CD14-positive monocyte (primary cell): ENCODE measurements around the gene XPOT. TPM values are rescaled to one million over a fixed set of nuclear protein-coding genes. Genes with fewer than 3 reads are reported as not detected.

Experiments used
- DNase-seq, 3 donors: peaks; one replicate each; pipeline ENCODE4 v3.0.0-alpha.2; 2011 to 2022
- H2AFZ ChIP-seq: 2 replicates; pipeline ENCODE4 v1.6.0; 2012; ENCODE audit warnings: mild to moderate bottlenecking, low read depth, low read length, inconsistent platforms; ENCODE audit not compliant: insufficient read depth, poor library complexity, severe bottlenecking
- H3K27ac ChIP-seq, 2 donors: 1 replicate in 1 of 2; 2 replicates in 1 of 2; pipeline ENCODE4 v1.5.1; 2012 to 2013; ENCODE audit warnings: low read length in 2 of 2, control low read depth in 1 of 2, inconsistent platforms in 1 of 2, low read depth in 1 of 2, mild to moderate bottlenecking in 1 of 2
- H3K27me3 ChIP-seq, 2 donors: one replicate each; pipeline versions ENCODE4 v1.6.0 to v1.6.1; 2011 to 2013; ENCODE audit warnings: low read length in 2 of 2; ENCODE audit not compliant: control insufficient read depth in 2 of 2, insufficient read depth in 2 of 2
- H3K36me3 ChIP-seq, 2 donors: replicated peaks in 1 of 2; 1 replicate in 1 of 2; 2 replicates in 1 of 2; pipeline versions ENCODE4 v1.5.1 to v1.6.1; 2012 to 2013; ENCODE audit warnings: low read length in 2 of 2, control low read depth in 1 of 2, inconsistent platforms in 1 of 2, mild to moderate bottlenecking in 1 of 2; ENCODE audit not compliant: insufficient read depth in 2 of 2, control insufficient read depth in 1 of 2
- H3K4me1 ChIP-seq, 2 donors: 1 replicate in 1 of 2; 2 replicates in 1 of 2; pipeline versions ENCODE4 v1.5.1 to v1.6.1; 2012 to 2013; ENCODE audit warnings: low read length in 2 of 2, control low read depth in 1 of 2, inconsistent platforms in 1 of 2, mild to moderate bottlenecking in 1 of 2, moderate library complexity in 1 of 2; ENCODE audit not compliant: insufficient read depth in 2 of 2, control insufficient read depth in 1 of 2
- H3K4me2 ChIP-seq: replicated peaks from 2 replicates; pipeline ENCODE3; 2012; ENCODE audit warnings: low read length, moderate library complexity, mild to moderate bottlenecking; ENCODE audit not compliant: poor library complexity, severe bottlenecking; ENCODE audit errors: extremely low read depth
- H3K4me3 ChIP-seq, 3 experiments: fragments of 200-600 bp in 1 of 3; sonication (generic) in 1 of 3; replicated peaks in 1 of 3; 1 replicate in 2 of 3; 2 replicates in 1 of 3; pipeline ENCODE4 v1.5.1; 2011 to 2013; ENCODE audit warnings: low read length in 3 of 3, mild to moderate bottlenecking in 3 of 3, control low read depth in 2 of 3, low read depth in 2 of 3, inconsistent platforms in 1 of 3, moderate library complexity in 1 of 3
- H3K79me2 ChIP-seq: 2 replicates; pipeline ENCODE4 v1.6.0; 2012; ENCODE audit warnings: mild to moderate bottlenecking, control low read depth, inconsistent platforms, low read length, moderate library complexity; ENCODE audit not compliant: insufficient read depth
- H3K9ac ChIP-seq: 2 replicates; pipeline ENCODE4 v1.6.0; 2017; ENCODE audit warnings: low read length, mild to moderate bottlenecking; ENCODE audit not compliant: insufficient read depth, poor library complexity, severe bottlenecking
- H3K9me3 ChIP-seq, 2 donors: replicated peaks in 1 of 2; 1 replicate in 1 of 2; 2 replicates in 1 of 2; pipeline versions ENCODE4 v1.5.1 to v1.6.1; 2012 to 2013; ENCODE audit warnings: low read length in 2 of 2, control low read depth in 1 of 2; ENCODE audit not compliant: control insufficient read depth in 1 of 2, insufficient read depth in 1 of 2
- H4K20me1 ChIP-seq: 2 replicates; pipeline ENCODE4 v1.6.0; 2012; ENCODE audit warnings: mild to moderate bottlenecking, low read length, control low read depth, moderate library complexity; ENCODE audit not compliant: insufficient read depth
- H3K27ac Mint-ChIP-seq, 7 donors: one replicate each; pipeline ENCODE4 v1.8.0; 2020; ENCODE audit warnings: mild to moderate bottlenecking in 7 of 7, mixed read lengths in 7 of 7, moderate library complexity in 6 of 7, inconsistent platforms in 2 of 7
- H3K27me3 Mint-ChIP-seq, 3 donors: one replicate each; pipeline ENCODE4 v1.8.0; 2021 to 2022; ENCODE audit warnings: low read depth in 3 of 3, mild to moderate bottlenecking in 3 of 3, mixed read lengths in 3 of 3, moderate library complexity in 3 of 3, inconsistent platforms in 1 of 3
- H3K36me3 Mint-ChIP-seq, 2 donors: one replicate each; pipeline ENCODE4 v1.8.0; 2020; ENCODE audit warnings: mixed read lengths in 2 of 2, inconsistent platforms in 1 of 2, mild to moderate bottlenecking in 1 of 2
- H3K4me1 Mint-ChIP-seq: one replicate; pipeline ENCODE4 v1.8.0; 2020; ENCODE audit warnings: mild to moderate bottlenecking, mixed read lengths
- H3K4me3 Mint-ChIP-seq, 2 donors: one replicate each; pipeline ENCODE4 v1.8.0; 2020; ENCODE audit warnings: mild to moderate bottlenecking in 2 of 2, mixed read lengths in 2 of 2, moderate library complexity in 1 of 2
- H3K9me3 Mint-ChIP-seq, 7 donors: one replicate each; pipeline ENCODE4 v1.8.0; 2020 to 2022; ENCODE audit warnings: mixed read lengths in 7 of 7, mild to moderate bottlenecking in 6 of 7, moderate library complexity in 6 of 7, inconsistent platforms in 2 of 7
- WGBS: methylation state at CpG from one replicate; pipeline ENCODE4 v1.1.5; 2013; ENCODE audit warnings: missing lambda C conversion rate; ENCODE audit not compliant: insufficient coverage; 5-methylcytosine and 5-hydroxymethylcytosine counted together
- intact Hi-C, 2 donors: fragments of 100-400 bp; cut with micrococcal nuclease; formaldehyde crosslinking; loops; one replicate each; pipeline versions ENCODE4 v1.15.0 to v1.15.1; 2023
- polyA plus RNA-seq, 3 donors: library from polyadenylated mRNA; depleted of rRNA in 1 of 3; unstranded in 2 of 3; stranded (reverse) in 1 of 3; fragments of 300-500 nt in 2 of 3; fragments of >200 nt in 1 of 3; fragmentation: Illumina TruSeq in 2 of 3; gene quantifications; 1 replicate in 2 of 3; 2 replicates in 1 of 3; pipeline ENCODE4 v1.2.3, GENCODE V29; 2012 to 2021
- TF ChIP-seq, protein P1 (sequence below): fragments of 200-600 bp; IDR thresholded peaks from one replicate; pipeline ENCODE4 v1.8.0; 2022; ENCODE audit warnings: antibody characterized with exemption, mild to moderate bottlenecking

Gene XPOT
- polyA plus RNA-seq, 3 donors = 18.3 to 19.9 (median 19.3) TPM

DNA sequence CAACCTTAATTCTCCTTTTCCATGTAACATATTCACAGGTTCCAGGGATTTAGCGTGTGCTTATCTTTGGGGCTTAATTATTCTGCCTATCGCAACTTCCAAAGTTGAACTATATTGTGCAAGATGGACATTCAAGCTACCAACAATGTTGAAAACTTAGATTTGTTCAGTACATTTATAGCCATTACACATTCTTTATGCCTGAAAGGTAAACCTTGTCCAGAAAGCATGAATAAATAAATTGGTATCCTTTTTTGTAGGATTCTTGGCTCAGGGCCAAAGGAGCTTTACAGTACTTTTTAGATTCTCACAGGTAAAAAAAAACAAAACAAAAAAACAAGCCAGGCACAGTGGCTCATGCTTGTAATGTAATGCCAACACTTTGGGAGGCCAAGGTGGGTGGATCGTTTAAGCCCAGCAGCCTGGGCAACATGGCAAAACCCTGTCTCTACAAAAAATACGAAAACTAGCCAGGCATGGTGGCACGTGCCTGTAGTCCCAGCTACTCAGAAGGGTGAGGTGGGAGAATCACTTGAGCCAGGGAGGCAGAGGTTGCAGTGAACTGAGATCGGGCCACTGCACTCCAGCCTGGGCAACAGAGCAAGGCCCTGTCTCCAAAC lies 16.9 kb upstream of the XPOT start:
- Histone ChIP-seq H3K36me3 (no peaks in the 10 kb centered on the region), H4K20me1 (no peaks in the 10 kb centered on the region), H3K9me3 (no peaks in the 10 kb centered on the region), H3K4me3 (no peak overlapping the region), H3K27ac (no peak overlapping the region), H3K4me2 (no peak overlapping the region), H2AFZ (no peak overlapping the region), H3K79me2 (no peaks in the 10 kb centered on the region), H3K27me3 (peaks cover 22 to 33% of the 10 kb centered on the region in 2 donors), H3K9ac (no peak overlapping the region), H3K4me1 (peaks cover 4 to 10% of the 10 kb centered on the region in 2 donors)
- Mint-ChIP-seq H3K36me3 (no peaks in the 10 kb centered on the region), H3K4me1 (peaks cover 8% of the 10 kb centered on the region), H3K27ac (no peak overlapping the region), H3K9me3 (peaks cover 0 to 5% (median 2%) of the 10 kb centered on the region in 7 donors), H3K27me3 (peaks cover 24 to 38% (median 37%) of the 10 kb centered on the region in 3 donors), H3K4me3 (no peak overlapping the region)
- whole genome bisulfite sequencing = 100% methylated on average over 2 of the region's 6 CpGs
- intact Hi-C loops = no loop called here
- no peak for DNase-seq
- TF ChIP-seq, protein P1, sequence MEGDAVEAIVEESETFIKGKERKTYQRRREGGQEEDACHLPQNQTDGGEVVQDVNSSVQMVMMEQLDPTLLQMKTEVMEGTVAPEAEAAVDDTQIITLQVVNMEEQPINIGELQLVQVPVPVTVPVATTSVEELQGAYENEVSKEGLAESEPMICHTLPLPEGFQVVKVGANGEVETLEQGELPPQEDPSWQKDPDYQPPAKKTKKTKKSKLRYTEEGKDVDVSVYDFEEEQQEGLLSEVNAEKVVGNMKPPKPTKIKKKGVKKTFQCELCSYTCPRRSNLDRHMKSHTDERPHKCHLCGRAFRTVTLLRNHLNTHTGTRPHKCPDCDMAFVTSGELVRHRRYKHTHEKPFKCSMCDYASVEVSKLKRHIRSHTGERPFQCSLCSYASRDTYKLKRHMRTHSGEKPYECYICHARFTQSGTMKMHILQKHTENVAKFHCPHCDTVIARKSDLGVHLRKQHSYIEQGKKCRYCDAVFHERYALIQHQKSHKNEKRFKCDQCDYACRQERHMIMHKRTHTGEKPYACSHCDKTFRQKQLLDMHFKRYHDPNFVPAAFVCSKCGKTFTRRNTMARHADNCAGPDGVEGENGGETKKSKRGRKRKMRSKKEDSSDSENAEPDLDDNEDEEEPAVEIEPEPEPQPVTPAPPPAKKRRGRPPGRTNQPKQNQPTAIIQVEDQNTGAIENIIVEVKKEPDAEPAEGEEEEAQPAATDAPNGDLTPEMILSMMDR = no peak

DNA sequence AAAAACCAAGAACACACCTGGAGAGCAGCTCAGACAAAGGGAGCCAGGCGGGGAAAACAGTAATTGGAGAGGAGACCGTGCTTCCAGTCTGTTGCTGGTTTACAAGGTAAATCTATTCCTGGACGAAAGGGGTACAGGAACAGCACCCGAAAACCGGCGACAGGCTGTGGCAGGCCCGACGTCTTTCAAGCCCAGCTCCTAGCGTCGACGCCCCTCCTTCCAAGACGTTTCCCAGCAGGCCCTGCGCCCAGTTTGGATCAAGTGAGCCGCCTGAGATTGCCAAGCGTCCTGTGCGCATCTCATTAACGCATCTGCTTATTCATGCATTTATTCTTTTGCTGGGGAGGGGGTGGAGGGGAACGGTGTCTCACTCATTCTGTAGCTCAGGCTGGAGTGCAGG lies 15.0 kb upstream of the XPOT start:
- H3K27ac Mint-ChIP-seq = no peak overlapping the region
- intact Hi-C loops = no loop called here
- H4K20me1 ChIP-seq = no peaks in the 10 kb centered on the region
- H3K27me3 Mint-ChIP-seq = peaks cover 24 to 39% (median 34%) of the 10 kb centered on the region in 3 donors
- no peak overlapping the region for H3K27ac ChIP-seq
- H3K79me2 ChIP-seq = no peaks in the 10 kb centered on the region
- no peaks in the 10 kb centered on the region for H3K36me3 Mint-ChIP-seq
- H3K27me3 ChIP-seq = peaks cover 22 to 35% of the 10 kb centered on the region in 2 donors
- peaks cover 0 to 4% (median 2%) of the 10 kb centered on the region in 7 donors for H3K9me3 Mint-ChIP-seq
- DNase-seq = no peak
- no peak overlapping the region for H2AFZ ChIP-seq
- H3K36me3 ChIP-seq = no peaks in the 10 kb centered on the region
- H3K4me3 ChIP-seq = no peak overlapping the region
- TF ChIP-seq, protein P1 = no peak
- H3K4me3 Mint-ChIP-seq = peak overlapping the region in 1 of 2 donors; percentile 75
- no peak overlapping the region for H3K4me2 ChIP-seq
- WGBS = 85% methylated on average over 18 of the region's 18 CpGs
- peaks cover 4 to 10% of the 10 kb centered on the region in 2 donors for H3K4me1 ChIP-seq
- no peak overlapping the region for H3K9ac ChIP-seq
- peaks cover 8% of the 10 kb centered on the region for H3K4me1 Mint-ChIP-seq
- no peaks in the 10 kb centered on the region for H3K9me3 ChIP-seq
